Measurements from ENCODE around the gene KRT27.

Gene KRT27

DNA sequence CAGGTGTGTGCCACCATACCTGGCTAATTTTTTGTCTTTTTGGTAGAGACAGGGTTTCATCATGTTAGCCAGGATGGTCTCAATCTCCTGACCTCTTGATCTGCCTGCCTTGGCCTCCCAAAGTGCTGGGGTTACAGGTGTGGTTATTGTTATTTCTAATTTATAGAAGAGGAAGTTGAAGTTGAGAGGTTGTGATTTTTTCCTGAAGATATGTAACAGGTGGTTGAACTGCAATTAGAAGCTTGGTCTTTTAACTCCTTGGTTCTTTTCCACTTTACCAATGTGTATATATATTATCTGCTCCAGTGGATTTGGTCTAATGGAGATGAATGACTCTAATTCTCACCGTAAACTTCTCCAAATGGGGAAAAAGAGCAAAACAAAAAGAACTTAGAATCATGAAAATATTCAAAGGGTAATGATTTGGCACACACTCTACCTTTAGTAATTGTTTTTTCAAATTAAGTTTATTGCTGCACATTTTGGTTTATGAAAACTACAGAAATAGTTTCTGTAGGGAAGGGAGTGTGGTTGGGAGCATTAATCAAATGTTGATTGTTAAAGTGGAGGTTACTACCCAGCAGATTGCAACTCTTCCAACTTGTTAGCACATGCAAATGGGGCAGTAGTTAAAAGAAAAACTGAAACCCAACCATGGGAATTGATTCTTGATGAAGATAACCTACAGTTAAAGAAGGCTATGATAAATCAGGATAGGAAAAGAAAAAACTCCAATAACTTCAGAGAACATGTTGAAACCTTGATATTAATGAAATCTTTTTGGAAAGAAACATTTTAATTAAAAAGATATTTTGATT is 41.9 kb upstream of the KRT27 start:
- TF ChIP-seq, protein P1, sequence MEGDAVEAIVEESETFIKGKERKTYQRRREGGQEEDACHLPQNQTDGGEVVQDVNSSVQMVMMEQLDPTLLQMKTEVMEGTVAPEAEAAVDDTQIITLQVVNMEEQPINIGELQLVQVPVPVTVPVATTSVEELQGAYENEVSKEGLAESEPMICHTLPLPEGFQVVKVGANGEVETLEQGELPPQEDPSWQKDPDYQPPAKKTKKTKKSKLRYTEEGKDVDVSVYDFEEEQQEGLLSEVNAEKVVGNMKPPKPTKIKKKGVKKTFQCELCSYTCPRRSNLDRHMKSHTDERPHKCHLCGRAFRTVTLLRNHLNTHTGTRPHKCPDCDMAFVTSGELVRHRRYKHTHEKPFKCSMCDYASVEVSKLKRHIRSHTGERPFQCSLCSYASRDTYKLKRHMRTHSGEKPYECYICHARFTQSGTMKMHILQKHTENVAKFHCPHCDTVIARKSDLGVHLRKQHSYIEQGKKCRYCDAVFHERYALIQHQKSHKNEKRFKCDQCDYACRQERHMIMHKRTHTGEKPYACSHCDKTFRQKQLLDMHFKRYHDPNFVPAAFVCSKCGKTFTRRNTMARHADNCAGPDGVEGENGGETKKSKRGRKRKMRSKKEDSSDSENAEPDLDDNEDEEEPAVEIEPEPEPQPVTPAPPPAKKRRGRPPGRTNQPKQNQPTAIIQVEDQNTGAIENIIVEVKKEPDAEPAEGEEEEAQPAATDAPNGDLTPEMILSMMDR (IDR thresholded peaks at IDR 0.05; ENCODE audit: low read depth, low read length, missing control alignments): no peak
- DNase-seq: no peak
- Histone ChIP-seq H3K27me3 (replicated peaks) (no peaks in the 10 kb centered on the region), H3K36me3 (replicated peaks) (no peaks in the 10 kb centered on the region), H3K27ac (no peak overlapping the region), H3K4me3 (ENCODE audit: low read depth, low read length) (no peak overlapping the region)
- in situ Hi-C loops (cut with HindIII; ENCODE audit: low pct_ligation_motif_present, low sequenced_read_pairs): no loop called here

DNA sequence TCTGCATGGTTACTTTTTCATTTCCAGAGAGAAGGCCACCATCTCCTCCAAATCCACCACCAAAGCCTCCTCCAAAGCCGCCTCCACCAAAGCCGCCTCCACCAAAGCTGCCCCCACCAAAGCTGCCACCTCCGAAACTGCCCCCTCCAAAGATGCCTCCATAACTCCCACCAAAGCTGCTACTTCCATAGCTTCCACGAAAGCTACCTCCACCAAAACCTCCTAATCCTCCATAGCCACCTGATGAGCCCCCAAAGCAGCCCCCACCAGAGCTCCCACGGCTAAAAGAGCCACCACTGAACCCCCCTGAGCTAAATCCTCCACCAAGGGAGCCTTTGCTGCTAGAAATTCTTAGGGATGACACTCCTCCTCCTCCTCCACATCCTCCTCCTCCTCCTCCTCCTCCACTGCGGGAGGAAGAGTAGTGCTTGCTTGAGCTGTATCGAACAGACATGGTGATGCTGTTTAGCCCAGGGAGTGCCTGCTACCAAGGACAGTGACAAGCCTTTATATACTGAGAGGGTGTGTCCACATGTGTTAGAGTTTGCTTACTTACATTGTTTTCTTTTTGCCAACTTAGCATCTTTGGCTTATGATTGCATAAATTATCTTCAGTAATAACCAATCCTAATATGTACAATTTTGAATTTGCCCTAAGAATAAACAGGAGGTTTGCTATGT is 39.9 kb upstream of the KRT27 start, which contains the start of gene KRT10:
Gene KRT10 (minus strand): TSS at position 483 of the 681 bp plus-strand sequence. CDS start 29 bp downstream, at position 454.
- Histone ChIP-seq H3K36me3 (replicated peaks) (peaks cover 3% of the 10 kb centered on the region), H3K27me3 (replicated peaks) (no peaks in the 10 kb centered on the region), H3K4me3 (ENCODE audit: low read depth, low read length) (no peak within 1 kb of the TSS), H3K27ac (no peak within 1 kb of the TSS)
- in situ Hi-C loops (cut with HindIII; ENCODE audit: low pct_ligation_motif_present, low sequenced_read_pairs): no loop called here
- no peak for DNase-seq
- TF ChIP-seq, protein P1 (IDR thresholded peaks at IDR 0.05; ENCODE audit: low read depth, low read length, missing control alignments): no peak

DNA sequence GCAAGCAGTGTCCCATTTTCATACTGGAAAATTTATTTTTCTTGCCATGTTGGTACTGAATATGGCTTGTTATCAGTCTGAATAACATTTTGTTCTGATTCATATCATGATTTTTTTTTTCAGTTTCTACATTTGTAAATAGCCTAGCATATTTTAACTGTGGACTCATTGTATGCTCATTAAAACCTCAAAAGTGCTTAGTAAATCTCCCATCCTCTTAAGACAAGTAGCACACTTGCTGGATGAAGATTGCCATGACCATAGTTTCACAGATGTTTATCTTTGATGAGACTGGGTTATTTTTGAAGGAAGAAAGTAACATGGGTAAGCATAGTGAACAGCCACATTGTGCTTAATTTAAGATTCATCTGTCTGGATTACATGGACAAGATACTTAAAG is 39.2 kb upstream of the KRT27 start:
- peaks cover 8% of the 10 kb centered on the region for H3K36me3 ChIP-seq (replicated peaks)
- no peak overlapping the region for H3K4me3 ChIP-seq (ENCODE audit: low read depth, low read length)
- DNase-seq: no peak
- H3K27me3 ChIP-seq (replicated peaks): no peaks in the 10 kb centered on the region
- H3K27ac ChIP-seq: no peak overlapping the region
- in situ Hi-C loops (cut with HindIII; ENCODE audit: low pct_ligation_motif_present, low sequenced_read_pairs): no loop called here
- TF ChIP-seq, protein P1 (IDR thresholded peaks at IDR 0.05; ENCODE audit: low read depth, low read length, missing control alignments): no peak

DNA sequence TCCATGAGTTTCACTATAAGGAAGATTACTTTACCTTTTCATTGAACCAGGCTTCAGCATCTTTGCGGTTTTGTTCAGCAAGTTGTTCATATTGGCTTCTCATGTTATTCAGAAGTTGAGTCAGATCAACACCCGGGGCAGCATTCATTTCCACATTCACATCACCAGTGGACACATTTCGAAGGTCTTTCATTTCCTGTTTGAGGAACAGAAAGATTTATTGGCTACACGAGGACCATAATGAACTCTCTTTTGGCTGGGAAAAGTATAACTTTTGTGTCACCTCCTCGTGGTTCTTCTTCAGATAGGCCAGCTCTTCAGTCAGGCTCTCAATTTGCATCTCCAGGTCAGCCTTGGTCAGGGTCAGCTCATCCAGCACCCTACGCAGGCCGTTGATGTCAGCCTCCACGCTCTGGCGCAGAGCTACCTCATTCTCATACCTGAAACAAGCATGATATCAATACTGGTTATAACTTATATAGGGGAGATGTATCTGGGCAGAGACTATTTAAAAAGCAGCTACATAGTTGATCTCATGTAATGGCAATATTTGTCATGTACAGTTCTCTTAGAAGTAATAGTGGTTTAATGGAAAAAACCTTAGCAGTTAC is 38.0 kb upstream of the KRT27 start:
- TF ChIP-seq, protein P1 (IDR thresholded peaks at IDR 0.05; ENCODE audit: low read depth, low read length, missing control alignments): no peak
- Histone ChIP-seq H3K27me3 (replicated peaks) (no peaks in the 10 kb centered on the region), H3K27ac (no peak overlapping the region), H3K36me3 (replicated peaks) (peaks cover 8% of the 10 kb centered on the region), H3K4me3 (ENCODE audit: low read depth, low read length) (no peak overlapping the region)
- in situ Hi-C loops (cut with HindIII; ENCODE audit: low pct_ligation_motif_present, low sequenced_read_pairs): no loop called here
- DNase-seq: no peak

DNA sequence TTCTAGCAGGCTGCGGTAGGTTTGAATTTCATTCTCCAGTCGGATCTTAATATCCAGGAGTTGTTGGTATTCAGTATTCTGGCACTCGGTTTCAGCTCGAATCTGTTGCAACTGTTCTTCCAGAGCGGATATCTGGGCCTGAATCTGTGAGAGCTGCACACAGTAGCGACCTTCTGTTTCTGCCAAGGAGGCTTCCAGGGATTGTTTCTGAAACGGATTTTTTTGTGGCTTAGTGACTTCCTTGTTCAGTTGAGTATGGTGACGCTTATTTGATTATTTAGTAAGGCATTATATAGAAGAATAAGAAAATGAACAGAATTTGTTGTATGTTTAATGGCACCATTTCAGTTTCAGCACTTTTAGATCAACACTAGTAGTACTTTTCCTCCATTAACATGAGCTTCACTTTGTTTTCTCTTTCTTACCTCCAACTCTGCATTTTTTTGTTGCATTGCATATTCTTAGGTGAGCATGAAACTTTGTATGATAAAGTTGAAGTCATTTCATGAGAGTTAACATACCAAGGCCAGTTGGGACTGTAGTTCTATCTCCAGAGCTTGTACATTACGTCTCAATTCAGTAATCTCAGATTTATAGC is 37.3 kb upstream of the KRT27 start:
- Histone ChIP-seq H3K27ac (peak overlapping the region; percentile 82), H3K27me3 (replicated peaks) (no peaks in the 10 kb centered on the region), H3K4me3 (ENCODE audit: low read depth, low read length) (peak overlapping the region; percentile 59), H3K36me3 (replicated peaks) (peaks cover 8% of the 10 kb centered on the region)
- no peak for DNase-seq
- TF ChIP-seq, protein P1 (IDR thresholded peaks at IDR 0.05; ENCODE audit: low read depth, low read length, missing control alignments): no peak
- in situ Hi-C loops (cut with HindIII; ENCODE audit: low pct_ligation_motif_present, low sequenced_read_pairs): no loop called here

Data from brain microvascular endothelial cell (primary cell).